Lower leg skin (tissue), 4 donors: ENCODE results near the gene ICAM4. TPM values are rescaled to one million over a fixed set of nuclear protein-coding genes. Genes with fewer than 3 reads are reported as not detected.

Source experiments
- DNase-seq, 2 donors: peaks; one replicate each; pipeline ENCODE4 v3.0.0-alpha.2; 2019; ENCODE audit warnings: low spot score in 2 of 2
- H3K4me3 ChIP-seq: fragments of 200-600 bp; sonication (generic); 2 replicates; pipeline ENCODE4 v1.5.1; 2017; ENCODE audit warnings: mild to moderate bottlenecking, low read depth; ENCODE audit not compliant: poor library complexity, severe bottlenecking
- POLR2A ChIP-seq, 2 donors: fragments of 450-650 bp; IDR thresholded peaks; one replicate each; pipeline ENCODE4 v1.6.1; 2016 to 2017; ENCODE audit warnings: antibody characterized with exemption in 2 of 2, mild to moderate bottlenecking in 1 of 2, moderate library complexity in 1 of 2
- WGBS, 2 donors: methylation state at CpG; one replicate each; pipeline ENCODE4 v1.1.5; 2018; 5-methylcytosine and 5-hydroxymethylcytosine counted together
- intact Hi-C: fragments of 100-400 bp; cut with DNase I; formaldehyde crosslinking; loops from one replicate; pipeline ENCODE4 v1.15.0; 2023; ENCODE audit warnings: low total_unique reads
- total RNA-seq, 4 donors: library from RNA; depleted of rRNA; stranded (reverse); fragments of >200 nt; gene quantifications; one replicate each; pipeline ENCODE4 v1.1.0, GENCODE V29; 2016
- TF ChIP-seq, protein P1 (sequence below), 3 donors: fragments of 450-650 bp; IDR thresholded peaks; one replicate each; pipeline ENCODE4 v1.5.1; 2016; ENCODE audit warnings: antibody characterized with exemption in 3 of 3, mild to moderate bottlenecking in 3 of 3, moderate library complexity in 2 of 3

ICAM4 gene
- total RNA-seq, 4 donors from 2014 or later, result 0.38 TPM; not detected in 3

DNA sequence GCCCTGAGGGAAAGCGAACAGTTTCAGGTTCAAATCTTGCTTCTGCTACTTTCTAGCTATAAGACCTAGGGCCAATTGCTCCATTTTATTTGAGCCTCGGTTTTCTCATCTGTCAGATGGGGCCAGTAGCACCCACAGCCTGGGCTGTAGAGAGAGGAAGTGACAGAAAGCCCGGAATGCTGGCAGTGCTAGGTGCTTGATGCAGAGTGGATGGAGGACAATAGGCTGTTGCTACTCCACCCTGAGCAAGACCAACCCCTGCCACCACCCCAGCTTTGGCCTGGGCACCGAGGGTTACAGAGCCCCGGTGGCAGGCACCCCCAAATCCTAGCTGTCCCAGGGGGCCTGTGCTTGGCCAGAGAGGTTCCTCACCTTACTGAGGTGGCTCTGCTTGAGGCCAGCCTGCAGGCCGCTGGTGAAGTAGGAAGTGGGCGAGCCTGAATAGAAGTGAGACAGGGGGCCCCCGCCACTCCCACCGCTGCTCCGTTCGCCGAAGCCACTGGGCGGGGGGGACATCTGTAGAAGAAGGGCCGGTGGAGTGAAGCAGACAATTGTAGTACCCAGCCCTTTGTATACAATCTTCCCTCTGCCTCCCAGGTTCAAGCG, 31.2 kb downstream of the ICAM4 start:
- DNase-seq, result no peak
- TF ChIP-seq POLR2A (IDR thresholded peaks at IDR 0.05), result no peak
- TF ChIP-seq, protein P1, sequence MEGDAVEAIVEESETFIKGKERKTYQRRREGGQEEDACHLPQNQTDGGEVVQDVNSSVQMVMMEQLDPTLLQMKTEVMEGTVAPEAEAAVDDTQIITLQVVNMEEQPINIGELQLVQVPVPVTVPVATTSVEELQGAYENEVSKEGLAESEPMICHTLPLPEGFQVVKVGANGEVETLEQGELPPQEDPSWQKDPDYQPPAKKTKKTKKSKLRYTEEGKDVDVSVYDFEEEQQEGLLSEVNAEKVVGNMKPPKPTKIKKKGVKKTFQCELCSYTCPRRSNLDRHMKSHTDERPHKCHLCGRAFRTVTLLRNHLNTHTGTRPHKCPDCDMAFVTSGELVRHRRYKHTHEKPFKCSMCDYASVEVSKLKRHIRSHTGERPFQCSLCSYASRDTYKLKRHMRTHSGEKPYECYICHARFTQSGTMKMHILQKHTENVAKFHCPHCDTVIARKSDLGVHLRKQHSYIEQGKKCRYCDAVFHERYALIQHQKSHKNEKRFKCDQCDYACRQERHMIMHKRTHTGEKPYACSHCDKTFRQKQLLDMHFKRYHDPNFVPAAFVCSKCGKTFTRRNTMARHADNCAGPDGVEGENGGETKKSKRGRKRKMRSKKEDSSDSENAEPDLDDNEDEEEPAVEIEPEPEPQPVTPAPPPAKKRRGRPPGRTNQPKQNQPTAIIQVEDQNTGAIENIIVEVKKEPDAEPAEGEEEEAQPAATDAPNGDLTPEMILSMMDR (IDR thresholded peaks at IDR 0.05), result no peak
- WGBS, 2 donors, result 94 to 95% methylated on average over 15 of the region's 15 CpGs
- intact Hi-C loops, result no loop called here
- no peak overlapping the region for H3K4me3 ChIP-seq

DNA sequence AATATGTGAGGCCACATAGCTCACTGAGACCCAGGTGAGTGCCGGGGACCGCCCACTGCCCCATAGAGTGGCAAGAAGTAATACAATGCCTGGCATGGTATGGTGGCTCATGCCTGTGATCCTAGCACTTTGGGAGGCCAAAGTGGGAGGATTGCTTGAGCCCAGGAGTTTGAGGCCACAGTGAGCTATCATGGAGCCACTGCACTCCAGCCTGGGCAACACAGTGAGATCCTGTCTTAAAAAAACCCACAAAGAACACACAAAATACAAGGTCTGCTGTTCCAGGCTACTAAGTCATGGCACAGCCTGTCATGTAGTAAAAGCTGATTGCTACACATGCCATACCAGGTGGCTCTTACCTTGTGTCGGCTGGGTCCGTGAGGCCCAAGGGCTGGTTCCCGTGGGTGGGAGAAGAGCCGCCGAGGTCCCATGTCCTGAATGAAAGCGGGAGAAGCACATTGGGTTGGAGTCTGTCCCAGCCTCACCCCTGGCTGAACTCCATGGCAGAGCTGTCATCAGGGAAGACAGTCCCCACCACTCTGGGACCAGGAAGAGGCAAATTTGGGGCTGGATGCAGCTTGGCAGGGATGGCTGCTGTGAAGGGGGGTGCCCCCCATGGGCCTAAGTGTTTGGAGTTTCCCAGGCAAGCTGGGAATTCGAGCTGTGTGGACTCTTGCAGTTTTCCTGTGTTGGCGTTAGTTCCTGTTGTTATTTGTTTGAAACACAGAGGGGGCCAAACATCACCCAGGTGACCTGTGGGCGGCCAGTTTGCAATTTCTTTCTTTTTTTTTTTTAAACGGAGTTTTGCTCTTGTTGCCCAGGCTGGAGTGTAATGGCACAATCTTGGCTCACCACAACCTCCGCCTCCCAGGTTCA, 32.3 kb downstream of the ICAM4 start:
- no peak overlapping the region for H3K4me3 ChIP-seq
- TF ChIP-seq, protein P1 (IDR thresholded peaks at IDR 0.05), result no peak
- TF ChIP-seq POLR2A (IDR thresholded peaks at IDR 0.05), result no peak
- intact Hi-C loops, result no loop called here
- 85 to 90% methylated on average over 13 of the region's 13 CpGs for WGBS, 2 donors
- DNase-seq, result no peak

DNA sequence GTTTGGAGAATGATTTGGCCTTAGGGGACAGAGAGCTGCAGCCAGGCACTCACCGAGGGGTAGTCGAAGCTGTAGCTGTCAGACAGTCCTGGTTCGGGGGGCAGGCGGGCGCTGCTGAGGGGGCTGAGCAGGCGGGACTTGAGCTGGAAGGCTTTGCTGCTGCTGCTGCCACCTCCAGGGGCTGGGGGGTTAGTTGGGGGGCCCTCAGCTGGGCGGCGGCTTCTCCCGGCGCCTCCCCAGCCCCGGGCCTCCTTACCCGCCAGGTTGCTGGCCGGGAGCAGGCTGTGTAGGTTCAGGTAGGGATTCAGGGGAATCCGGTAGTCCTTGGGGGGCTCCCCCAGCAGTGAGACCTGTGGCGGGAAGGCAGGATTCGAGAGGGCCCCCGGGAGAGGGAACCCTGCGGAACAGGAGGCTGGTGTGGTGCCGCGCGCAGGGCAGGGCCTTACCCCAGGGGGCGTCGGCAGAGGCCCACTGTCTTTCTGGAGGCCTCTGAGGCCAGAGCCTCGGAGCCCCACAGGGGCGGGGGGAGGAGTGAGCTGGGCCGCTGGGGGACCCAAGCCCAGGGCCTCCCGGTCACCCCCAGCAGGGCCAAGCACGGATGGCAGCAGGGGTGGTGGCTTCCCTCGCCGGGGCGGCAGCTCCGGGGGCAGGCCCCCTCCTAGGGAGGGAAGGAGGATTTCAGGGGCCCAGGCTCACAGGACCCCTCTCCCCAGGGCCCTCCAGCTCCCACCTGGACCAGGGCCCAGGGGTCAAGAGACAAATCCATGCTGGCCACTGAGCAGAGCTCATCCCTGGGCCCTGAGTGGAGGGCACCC, 34.1 kb downstream of the ICAM4 start:
- no peak for DNase-seq
- TF ChIP-seq POLR2A (IDR thresholded peaks at IDR 0.05), result no peak
- TF ChIP-seq, protein P1 (IDR thresholded peaks at IDR 0.05), result no peak
- no peak overlapping the region for H3K4me3 ChIP-seq
- intact Hi-C loops, result no loop called here
- 88 to 94% methylated on average over 22 to 27 of the region's 32 CpGs for WGBS, 2 donors

DNA sequence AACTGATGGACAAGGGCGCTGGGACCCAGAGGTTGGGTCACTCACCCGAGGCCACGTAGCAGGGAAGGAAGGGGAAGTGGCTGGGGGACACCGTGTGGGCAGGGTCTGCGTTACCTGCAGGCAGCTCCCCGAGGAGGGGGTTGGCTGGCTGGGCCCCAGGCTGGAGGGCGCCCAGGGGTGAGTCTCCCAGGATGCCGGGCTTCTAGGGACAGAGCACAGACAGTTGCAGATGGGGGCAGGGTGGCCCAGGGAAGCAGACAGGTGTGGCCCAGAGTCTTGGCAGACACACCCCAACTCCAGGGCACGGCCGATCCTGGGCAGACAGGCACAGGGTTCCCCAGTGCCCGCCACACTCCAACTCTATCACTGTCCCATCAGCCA, 34.7 kb downstream of the ICAM4 start:
- TF ChIP-seq, protein P1 (IDR thresholded peaks at IDR 0.05), result no peak
- no peak for TF ChIP-seq POLR2A (IDR thresholded peaks at IDR 0.05)
- DNase-seq, result no peak
- 59 to 88% methylated on average over 4 to 11 of the region's 11 CpGs for WGBS, 2 donors
- no peak overlapping the region for H3K4me3 ChIP-seq
- intact Hi-C loops, result no loop called here

DNA sequence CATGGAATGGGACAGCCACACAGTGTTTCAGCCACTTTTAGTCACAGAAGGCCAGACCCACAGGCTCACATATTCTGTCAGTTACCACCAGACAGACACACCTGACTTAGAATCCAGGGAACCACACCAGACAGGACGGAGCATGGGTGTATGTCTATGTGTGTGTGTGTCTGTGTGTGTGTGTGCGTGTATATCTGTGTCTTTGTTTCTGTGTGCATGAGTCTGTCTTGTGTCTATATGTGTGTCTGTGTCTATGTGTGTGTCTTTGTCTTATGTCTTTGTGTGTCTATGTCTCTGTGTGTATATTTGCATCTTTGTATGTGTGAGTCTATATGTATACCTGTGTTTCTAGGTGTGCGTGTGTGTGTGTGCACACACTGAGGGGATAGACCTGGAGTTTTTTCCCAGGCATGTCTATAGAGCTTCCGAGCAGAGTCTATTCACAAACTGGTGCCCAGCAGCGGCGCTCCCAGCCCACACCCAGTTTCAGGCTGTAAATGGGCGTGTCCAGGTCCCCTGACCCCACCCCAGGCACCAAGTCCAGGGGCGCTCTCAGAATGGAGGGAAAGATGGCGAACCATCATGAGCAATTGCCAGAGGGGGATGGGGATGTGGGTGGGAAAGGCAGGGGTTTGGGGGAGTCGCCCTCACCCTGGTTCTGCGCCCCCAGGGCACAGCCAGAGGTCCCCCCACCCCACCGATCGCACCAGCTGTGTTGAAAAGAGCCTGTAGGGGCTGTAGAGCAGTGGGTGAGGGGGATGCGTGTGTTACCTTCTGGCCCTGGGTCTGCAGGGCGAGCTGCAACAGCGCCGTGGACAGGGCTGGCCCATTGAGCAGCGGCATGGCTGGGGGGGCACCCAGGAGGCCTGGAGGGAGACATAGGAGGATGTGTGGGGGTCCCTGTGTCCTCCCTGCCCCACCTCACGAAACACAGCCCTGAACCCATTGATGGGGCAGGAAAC, 35.4 kb downstream of the ICAM4 start:
- no peak for DNase-seq
- TF ChIP-seq, protein P1 (IDR thresholded peaks at IDR 0.05), result no peak
- TF ChIP-seq POLR2A (IDR thresholded peaks at IDR 0.05), result no peak
- H3K4me3 ChIP-seq, result no peak overlapping the region
- WGBS, 2 donors, result 89 to 93% methylated on average over 13 to 18 of the region's 19 CpGs
- intact Hi-C loops, result no loop called here
